SU-DHL-6 (cell line): ENCODE results near the gene COL21A1.

Experiments used
- H2AFZ ChIP-seq: fragments of 200-600 bp; sonication (generic); 2 replicates; pipeline ENCODE4 v1.6.1; 2014; ENCODE audit warnings: low read depth, mild to moderate bottlenecking, moderate library complexity, mixed read lengths, antibody characterized with exemption, low read length; ENCODE audit not compliant: severe bottlenecking
- H3F3A ChIP-seq: fragments of 200-600 bp; shearing (Covaris generic); 2 replicates; pipeline ENCODE4 v1.6.0; 2016; ENCODE audit warnings: antibody characterized with exemption, mild to moderate bottlenecking; ENCODE audit not compliant: insufficient read depth
- H3K27ac ChIP-seq: fragments of 200-600 bp; sonication (generic); 2 replicates; pipeline ENCODE4 v1.5.1; 2016; ENCODE audit warnings: low read depth, mild to moderate bottlenecking, low read length, moderate library complexity, mixed read lengths
- H3K27me3 ChIP-seq: fragments of 200-600 bp; sonication (generic), shearing (Covaris generic); 2 replicates; pipeline ENCODE4 v1.6.0; 2014; ENCODE audit warnings: mild to moderate bottlenecking, low read length
- H3K36me3 ChIP-seq: fragments of 200-600 bp; sonication (generic); 2 replicates; pipeline ENCODE4 v1.6.1; 2014; ENCODE audit warnings: mild to moderate bottlenecking, low read length, mixed read lengths
- H3K4me2 ChIP-seq: fragments of 300-600, 200-600 bp; shearing (Covaris generic), sonication (generic); 2 replicates; pipeline ENCODE4 v1.6.0; 2014; ENCODE audit warnings: low read length, low read depth, mild to moderate bottlenecking; ENCODE audit not compliant: poor library complexity, severe bottlenecking
- H3K4me3 ChIP-seq: fragments of 200-600 bp; sonication (generic); 2 replicates; pipeline ENCODE4 v1.5.1; 2014; ENCODE audit warnings: antibody characterized with exemption, low read length, mild to moderate bottlenecking, mixed read lengths; ENCODE audit not compliant: insufficient read depth, poor library complexity, severe bottlenecking
- H3K79me2 ChIP-seq: fragments of 200-600 bp; sonication (generic); 2 replicates; pipeline ENCODE4 v1.6.1; 2014; ENCODE audit warnings: mild to moderate bottlenecking, low read length, moderate library complexity; ENCODE audit not compliant: insufficient read depth
- H3K9ac ChIP-seq: fragments of 200-600 bp; sonication (generic); 2 replicates; pipeline ENCODE4 v1.7.0; 2014; ENCODE audit warnings: mild to moderate bottlenecking, low read length
- H3K9me2 ChIP-seq: fragments of 200-600 bp; sonication (generic); replicated peaks from 2 replicates; pipeline ENCODE4 v1.6.1; 2014; ENCODE audit warnings: low read length; ENCODE audit not compliant: insufficient read depth
- H3K9me3 ChIP-seq: fragments of 200-600 bp; sonication (generic); 2 replicates; pipeline ENCODE4 v1.6.1; 2014; ENCODE audit warnings: low read length, mixed read lengths; ENCODE audit not compliant: insufficient read depth
- H4K20me1 ChIP-seq: fragments of 200-600 bp; sonication (generic); 2 replicates; pipeline ENCODE4 v1.6.1; 2014; ENCODE audit warnings: low read depth, mild to moderate bottlenecking, antibody characterized with exemption, low read length, moderate library complexity, mixed read lengths
- EZH2phosphoT487 ChIP-seq: fragments of 200-600 bp; sonication (generic), shearing (Covaris generic); conservative IDR thresholded peaks from 2 replicates; pipeline ENCODE4 v1.6.1; 2018; ENCODE audit warnings: mild to moderate bottlenecking, antibody characterized with exemption, low read length, moderate library complexity, mixed read lengths
- TF ChIP-seq, protein P1 (sequence below): fragments of 200-600 bp; sonication (generic); IDR thresholded peaks from one replicate; pipeline ENCODE4 v1.5.1; 2017; ENCODE audit warnings: antibody characterized with exemption, mild to moderate bottlenecking, low read length, moderate library complexity; ENCODE audit not compliant: insufficient read depth, poor library complexity, severe bottlenecking

COL21A1 gene

DNA sequence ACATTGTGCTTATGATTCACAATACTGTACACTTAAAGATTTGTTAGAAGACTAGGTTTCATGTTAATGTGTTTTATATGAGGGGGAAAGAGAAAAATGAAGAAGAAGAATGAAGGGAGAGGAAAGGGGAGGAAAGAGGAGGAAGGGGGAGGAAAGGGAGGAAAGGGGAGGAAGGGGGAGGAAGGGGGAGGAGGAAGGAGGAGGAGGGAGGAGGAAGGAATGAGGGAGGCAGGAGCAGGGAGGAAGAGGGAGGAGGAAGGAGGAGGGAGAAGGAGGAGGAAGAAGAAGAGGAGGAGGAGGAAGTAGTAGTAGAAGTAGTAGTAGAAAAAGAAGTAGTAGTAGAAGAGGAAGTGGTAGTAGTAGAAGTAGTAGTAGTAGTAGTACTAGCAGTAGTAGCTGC, 70.6 kb downstream of the COL21A1 start:
- H3K9me3 ChIP-seq = peaks cover 13% of the 10 kb centered on the region; the same call in 1 of the 2 replicates
- H3K9ac ChIP-seq = no peak overlapping the region
- no peaks in the 10 kb centered on the region for H3K27me3 ChIP-seq
- H2AFZ ChIP-seq = no peak overlapping the region
- H3K36me3 ChIP-seq = no peaks in the 10 kb centered on the region; the same call in 1 of the 2 replicates
- H3K27ac ChIP-seq = no peak overlapping the region
- no peaks in the 10 kb centered on the region for H3K79me2 ChIP-seq
- no peak for TF ChIP-seq EZH2phosphoT487
- TF ChIP-seq, protein P1, sequence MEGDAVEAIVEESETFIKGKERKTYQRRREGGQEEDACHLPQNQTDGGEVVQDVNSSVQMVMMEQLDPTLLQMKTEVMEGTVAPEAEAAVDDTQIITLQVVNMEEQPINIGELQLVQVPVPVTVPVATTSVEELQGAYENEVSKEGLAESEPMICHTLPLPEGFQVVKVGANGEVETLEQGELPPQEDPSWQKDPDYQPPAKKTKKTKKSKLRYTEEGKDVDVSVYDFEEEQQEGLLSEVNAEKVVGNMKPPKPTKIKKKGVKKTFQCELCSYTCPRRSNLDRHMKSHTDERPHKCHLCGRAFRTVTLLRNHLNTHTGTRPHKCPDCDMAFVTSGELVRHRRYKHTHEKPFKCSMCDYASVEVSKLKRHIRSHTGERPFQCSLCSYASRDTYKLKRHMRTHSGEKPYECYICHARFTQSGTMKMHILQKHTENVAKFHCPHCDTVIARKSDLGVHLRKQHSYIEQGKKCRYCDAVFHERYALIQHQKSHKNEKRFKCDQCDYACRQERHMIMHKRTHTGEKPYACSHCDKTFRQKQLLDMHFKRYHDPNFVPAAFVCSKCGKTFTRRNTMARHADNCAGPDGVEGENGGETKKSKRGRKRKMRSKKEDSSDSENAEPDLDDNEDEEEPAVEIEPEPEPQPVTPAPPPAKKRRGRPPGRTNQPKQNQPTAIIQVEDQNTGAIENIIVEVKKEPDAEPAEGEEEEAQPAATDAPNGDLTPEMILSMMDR = no peak
- H3K4me3 ChIP-seq = no peak overlapping the region
- H3F3A ChIP-seq = no peaks in the 10 kb centered on the region
- H3K4me2 ChIP-seq = no peak overlapping the region
- H3K9me2 ChIP-seq = no peaks in the 10 kb centered on the region; the same call in 1 of the 2 replicates
- H4K20me1 ChIP-seq = no peaks in the 10 kb centered on the region

DNA sequence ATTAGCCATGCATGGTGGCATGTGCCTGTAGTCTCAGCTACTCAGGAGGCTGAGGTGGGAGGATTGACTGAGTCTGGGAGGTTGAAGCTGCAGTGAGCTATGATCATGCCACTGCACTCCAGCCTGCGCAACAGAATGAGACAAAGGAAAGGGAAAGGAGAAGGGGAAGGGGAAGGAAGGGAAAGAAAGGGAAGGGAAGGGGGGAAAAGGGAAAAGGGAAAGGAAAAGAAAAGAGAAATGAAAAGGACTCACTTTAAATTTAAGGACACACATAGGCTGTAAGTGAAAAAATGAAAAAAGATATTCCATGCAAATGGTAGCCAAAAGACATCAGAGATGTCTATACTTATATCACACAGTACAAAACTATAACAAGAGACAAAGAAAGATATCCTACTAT, 74.2 kb downstream of the COL21A1 start:
- H3K27me3 ChIP-seq = no peaks in the 10 kb centered on the region
- no peak overlapping the region for H3K4me3 ChIP-seq
- no peaks in the 10 kb centered on the region for H3K36me3 ChIP-seq
- H3K4me2 ChIP-seq = no peak overlapping the region
- no peaks in the 10 kb centered on the region for H3F3A ChIP-seq
- no peak overlapping the region for H3K9ac ChIP-seq
- no peak overlapping the region for H2AFZ ChIP-seq
- no peak for TF ChIP-seq EZH2phosphoT487
- TF ChIP-seq, protein P1 = no peak
- no peaks in the 10 kb centered on the region for H4K20me1 ChIP-seq
- H3K9me3 ChIP-seq = peaks cover 17% of the 10 kb centered on the region; the same call in 1 of the 2 replicates
- H3K27ac ChIP-seq = no peak overlapping the region
- H3K79me2 ChIP-seq = no peaks in the 10 kb centered on the region
- H3K9me2 ChIP-seq = no peaks in the 10 kb centered on the region; the same call in 1 of the 2 replicates

DNA sequence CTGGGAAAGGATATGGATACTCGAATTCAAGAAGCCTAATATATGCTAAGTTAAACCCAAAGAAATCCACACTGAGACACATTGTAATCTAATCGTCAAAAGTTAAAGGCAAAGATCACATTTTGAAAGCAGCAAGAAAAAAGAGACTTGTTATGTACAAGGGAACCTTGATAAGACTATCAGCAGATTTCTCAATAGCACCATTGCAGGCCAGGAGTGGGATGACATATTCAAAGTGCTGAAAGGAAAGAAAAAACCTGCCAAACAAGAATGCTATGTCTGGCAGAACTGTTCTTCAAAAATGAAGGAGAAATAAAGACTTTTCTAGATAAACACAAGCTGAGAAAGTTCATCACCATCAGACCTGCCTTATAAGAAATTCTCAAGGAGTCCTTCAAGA, 75.2 kb downstream of the COL21A1 start:
- Histone ChIP-seq H3K9ac (no peak overlapping the region), H3K9me2 (no peaks in the 10 kb centered on the region; the same call in 1 of the 2 replicates), H3K4me3 (no peak overlapping the region), H2AFZ (no peak overlapping the region), H3F3A (no peaks in the 10 kb centered on the region), H3K4me2 (no peak overlapping the region), H3K27ac (no peak overlapping the region), H4K20me1 (no peaks in the 10 kb centered on the region), H3K36me3 (no peaks in the 10 kb centered on the region), H3K79me2 (no peaks in the 10 kb centered on the region), H3K9me3 (peaks cover 17% of the 10 kb centered on the region; the same call in 1 of the 2 replicates), H3K27me3 (no peaks in the 10 kb centered on the region)
- TF ChIP-seq, protein P1 = no peak
- TF ChIP-seq EZH2phosphoT487 = no peak
